ENCODE measurements around the gene LILRB4.
"Not testable (repeated sequence)": the region's sequence is repeated elsewhere in the genome, so short reads cannot be mapped to it uniquely, and the experiment has no call there.

The LILRB4 gene

GRCh38 chr19:54650108-54650655 lies 12.6 kb upstream of the LILRB4 start:
- no peak for DNase-seq (ENCODE audit: low read depth)

DNA sequence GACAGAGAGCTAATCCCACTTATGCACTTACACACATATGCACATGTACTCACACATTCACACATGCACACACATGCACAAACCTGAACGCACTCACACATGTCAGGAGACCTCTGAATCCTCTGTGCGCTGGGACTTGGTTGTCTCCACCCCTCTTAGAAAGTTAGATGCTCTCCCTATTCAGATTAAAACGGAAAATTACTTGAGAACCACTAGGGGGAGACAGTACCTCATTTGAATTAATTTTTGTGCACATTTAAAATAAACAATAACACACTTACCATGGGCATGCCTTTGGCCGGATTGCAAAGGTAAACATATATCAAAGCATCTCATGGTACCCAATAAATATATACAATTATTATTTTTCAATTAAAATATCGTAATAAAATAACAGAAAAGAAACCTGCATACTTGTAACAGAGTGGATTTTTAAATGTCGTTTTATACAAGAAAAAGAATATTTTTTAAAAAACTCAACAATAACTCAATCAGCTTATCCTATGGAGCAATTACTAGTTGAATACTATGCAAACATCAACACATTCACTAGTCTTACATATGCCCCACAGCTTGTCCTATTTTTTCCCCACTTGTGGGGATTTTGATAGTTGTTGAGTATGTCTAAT lies 9.5 kb upstream of the LILRB4 start:
- no peak for DNase-seq (ENCODE audit: low read depth)

DNA sequence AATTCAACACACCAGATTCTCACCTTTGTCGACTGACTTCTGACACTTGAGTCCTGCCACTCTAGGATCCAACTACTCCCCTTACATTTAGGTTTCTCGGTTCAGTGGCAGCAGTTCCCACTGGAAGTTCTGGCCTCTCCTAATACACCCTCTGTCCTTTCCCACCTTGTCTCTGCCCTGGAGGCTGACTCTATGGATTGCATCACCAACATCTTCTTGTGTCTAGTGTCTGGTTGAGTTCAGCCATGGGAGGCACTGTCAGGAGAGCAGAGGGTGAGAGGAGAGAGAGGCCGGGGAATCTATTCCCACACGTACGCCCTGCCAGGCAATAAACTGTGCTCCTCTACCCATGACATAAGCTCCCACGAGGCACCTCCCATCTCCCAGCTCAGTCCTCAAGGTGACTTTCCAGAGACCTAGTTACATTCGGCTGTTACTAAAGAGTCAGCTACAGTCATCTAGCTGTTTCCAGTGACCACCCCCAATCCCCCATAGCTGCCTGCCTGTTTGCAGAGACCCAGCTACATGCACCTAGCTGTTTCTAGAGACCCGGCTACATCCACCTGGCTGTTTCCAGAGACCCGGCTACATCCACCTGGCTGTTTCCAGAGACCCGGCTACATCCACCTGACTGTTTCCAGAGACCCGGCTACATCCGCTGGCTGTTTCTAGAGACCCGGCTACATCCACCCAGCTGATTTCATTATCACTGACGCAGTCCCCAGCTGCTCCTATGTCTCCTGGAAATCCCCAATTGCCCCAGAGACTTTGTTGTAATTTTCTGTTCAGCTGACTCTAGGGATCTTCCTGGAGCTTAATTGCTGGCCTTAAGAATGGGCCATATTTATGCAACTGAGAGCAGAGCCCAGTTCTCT lies 8.1 kb upstream of the LILRB4 start:
- no peak for DNase-seq (ENCODE audit: low read depth)

DNA sequence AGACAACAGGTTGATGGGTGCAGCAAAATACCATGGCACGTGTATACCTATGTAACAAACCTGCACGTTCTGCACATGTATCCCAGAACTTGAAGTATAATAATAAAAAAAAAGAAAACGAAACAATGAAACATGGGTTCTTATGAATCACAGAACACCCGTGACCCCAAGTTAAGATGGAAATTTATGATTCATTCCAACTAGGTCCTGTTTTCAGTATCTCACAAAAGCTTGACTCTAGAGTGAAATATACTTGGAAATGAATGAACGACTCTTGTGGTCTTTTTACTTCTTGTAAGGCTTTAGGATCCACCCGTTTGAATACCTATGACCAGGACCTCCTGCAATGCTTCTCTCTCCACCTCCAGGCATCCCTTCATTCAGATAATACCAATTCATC lies 3.5 kb upstream of the LILRB4 start:
- no peak for DNase-seq (ENCODE audit: low read depth)

GRCh38 chr19:54660306-54660705 lies 2.5 kb upstream of the LILRB4 start:
- no peak for DNase-seq (ENCODE audit: low read depth)

DNA sequence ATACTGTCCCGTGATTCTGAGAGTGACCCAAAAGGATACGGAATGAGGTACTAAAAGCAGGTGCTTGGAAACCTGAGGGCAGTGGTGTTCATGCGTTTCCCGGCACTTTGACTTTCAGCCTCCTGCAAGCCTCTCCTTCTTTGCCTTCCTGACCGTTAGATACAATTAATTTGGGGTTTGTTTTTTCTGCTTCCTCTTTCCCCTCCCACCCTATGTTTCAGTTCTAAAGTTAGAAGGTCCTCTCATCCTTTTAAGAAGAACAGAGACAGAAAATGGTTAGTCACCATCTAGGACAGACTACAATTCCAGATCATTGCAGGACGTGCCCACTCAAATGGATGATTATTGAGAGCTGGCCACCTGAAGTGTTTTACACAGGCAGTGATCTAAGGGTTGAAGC lies 1.8 kb upstream of the LILRB4 start:
- DNase-seq (ENCODE audit: low read depth): no peak

DNA sequence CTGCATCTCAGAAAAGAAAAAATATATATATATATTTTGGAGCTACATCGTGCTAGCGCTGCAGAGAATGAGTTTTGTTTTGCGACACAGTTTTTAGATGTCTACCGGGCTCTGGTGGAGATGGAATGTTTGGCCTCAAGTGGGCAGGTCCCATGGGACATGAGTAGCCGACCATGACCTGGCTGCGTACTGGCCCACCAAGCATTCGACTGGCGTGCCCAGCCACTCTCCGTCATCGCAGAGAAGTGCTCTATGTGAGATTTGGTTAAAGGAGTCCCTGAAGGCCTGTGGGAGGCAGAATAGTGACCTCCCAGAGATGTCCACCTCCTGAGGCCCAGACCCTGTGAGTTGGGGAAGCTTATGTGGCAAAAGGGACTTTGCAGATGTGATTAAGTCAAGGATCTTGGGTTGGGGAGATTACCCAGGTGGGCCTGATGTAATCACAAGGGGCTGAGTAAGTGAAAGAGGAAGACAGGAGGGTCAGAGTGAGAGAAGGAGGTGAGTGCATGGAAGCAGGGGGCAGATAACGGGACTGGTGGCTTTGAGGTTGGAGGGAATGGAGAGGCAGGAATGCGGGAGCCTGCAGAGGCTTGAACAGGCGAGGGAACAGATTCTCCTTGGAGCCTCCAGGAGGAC lies 821 bp upstream of the LILRB4 start:
- no peak for DNase-seq (ENCODE audit: low read depth)

- no peak for DNase-seq (ENCODE audit: low read depth)
These were observed 2.7 kb downstream of the LILRB4 start for GRCh38 chr19:54665530-54665929.

- DNase-seq (ENCODE audit: low read depth): no peak
These were observed 4.4 kb downstream of the LILRB4 start for GRCh38 chr19:54667217-54667616.

- DNase-seq (ENCODE audit: low read depth): no peak
These were observed 5.6 kb downstream of the LILRB4 start for GRCh38 chr19:54668353-54668752.

DNA sequence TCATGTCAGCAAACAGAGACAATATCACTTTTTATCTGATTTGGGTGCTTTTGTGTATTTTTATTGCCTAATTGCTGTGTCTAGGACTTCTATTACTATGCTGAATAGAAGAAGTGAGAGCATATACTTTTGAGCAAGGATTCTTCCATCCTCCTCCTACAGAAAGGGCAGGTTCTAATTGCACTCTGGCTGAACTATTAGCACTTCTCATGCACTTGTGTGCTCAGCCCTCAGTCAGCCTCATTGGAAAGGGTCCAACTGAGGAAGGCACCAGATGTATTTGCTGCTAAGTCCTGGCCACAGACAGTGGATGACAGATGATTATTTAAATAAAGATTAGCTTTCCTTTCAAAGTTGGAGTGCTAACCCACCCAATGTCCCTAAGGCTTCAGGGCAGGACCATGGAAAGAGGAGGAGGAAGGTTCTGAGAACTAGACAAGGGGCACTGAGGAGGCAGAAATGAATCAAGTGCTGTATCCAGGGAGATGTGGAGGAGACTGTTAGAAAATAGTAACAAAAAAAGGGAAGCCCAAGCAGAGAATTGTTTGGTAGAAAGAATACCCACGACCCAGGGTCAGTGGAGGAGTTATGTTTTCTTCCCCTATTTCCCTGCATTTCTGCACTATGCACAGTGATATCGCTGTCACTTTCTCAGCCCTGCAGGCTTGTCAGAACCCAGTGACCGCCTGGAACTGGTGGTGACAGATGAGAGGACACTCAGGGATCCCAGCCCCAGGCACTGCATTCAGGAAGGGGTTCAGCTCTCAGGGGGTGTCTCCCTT lies 8.0 kb downstream of the LILRB4 start:
- no peak for DNase-seq (ENCODE audit: low read depth)

DNA sequence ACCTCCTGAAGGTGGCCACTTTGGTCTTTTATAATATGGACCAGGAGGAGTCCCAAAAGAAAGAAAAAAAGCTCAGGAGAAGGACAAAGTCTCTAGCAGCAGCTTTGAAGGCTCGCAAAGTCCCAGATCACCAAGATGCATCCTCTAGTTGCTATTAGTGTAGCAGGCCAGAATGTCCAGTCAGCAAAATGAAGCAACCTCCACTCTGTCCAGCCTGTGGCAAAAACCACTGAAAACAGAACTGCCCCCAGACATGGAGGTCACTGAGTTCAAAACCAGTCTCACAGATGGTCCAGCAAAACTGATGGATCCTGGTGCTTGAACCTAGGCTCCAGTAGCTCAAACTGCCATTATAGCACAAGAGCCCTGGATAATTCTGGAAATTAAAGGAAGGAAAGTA lies 10.4 kb downstream of the LILRB4 start:
- no peak for DNase-seq (ENCODE audit: low read depth)

GRCh38 chr19:54674021-54674617 lies 11.3 kb downstream of the LILRB4 start:
- DNase-seq (ENCODE audit: low read depth): no peak

- not testable (repeated sequence) for DNase-seq (ENCODE audit: low read depth)
These were observed 13.5 kb downstream of the LILRB4 start for GRCh38 chr19:54676210-54676834.

DNA sequence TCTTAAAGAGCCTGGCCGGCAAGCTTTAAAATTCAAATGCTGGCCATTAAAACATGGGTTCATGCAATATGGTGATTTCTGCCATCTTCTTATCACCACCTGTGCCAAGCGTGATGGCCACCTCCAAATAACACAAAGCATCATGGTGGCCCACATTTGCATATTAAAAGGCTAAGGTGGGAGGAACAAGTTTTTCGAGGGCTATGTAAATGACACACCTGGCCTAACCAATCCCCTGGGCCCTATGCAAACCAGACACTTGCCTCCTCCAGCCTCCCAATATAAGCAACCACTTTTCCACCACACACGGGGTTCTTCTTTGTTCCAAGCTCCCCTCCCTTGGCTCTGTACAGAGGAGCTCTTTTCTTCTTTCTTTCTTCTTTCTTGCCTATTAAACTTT lies 14.4 kb downstream of the LILRB4 start:
- DNase-seq (ENCODE audit: low read depth): no peak

- not testable (repeated sequence) for DNase-seq (ENCODE audit: low read depth)
These were observed 18.8 kb downstream of the LILRB4 start for GRCh38 chr19:54681596-54681995.

DNA sequence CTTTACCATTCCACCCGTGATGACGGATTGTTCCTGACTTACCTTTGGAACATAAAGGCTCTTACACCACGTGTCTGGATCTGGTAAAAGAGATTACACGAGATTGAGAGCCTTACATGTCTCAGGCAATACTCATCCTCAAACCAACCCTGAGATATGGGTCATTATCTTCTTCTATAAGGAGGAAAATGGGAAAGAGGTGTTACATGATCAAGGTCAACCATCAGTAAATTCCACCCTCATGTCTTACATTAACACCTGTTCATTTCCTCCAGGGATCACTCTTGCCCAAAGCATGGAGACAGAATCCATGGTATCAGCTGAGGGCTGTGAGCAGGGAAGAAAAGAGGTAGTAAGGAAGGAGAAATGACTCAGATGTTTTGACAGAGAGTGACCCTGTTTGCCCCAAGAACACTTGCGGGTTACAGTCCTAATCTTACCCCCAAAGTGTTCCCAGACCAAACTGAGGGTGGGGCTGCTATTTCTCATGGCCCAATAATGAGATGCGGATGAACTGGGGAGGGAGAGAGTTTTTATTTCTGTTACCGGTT lies 19.6 kb downstream of the LILRB4 start:
- DNase-seq (ENCODE audit: low read depth): no peak

GRCh38 chr19:54684527-54684926 lies 21.7 kb downstream of the LILRB4 start:
- DNase-seq (ENCODE audit: low read depth): no peak

DNA sequence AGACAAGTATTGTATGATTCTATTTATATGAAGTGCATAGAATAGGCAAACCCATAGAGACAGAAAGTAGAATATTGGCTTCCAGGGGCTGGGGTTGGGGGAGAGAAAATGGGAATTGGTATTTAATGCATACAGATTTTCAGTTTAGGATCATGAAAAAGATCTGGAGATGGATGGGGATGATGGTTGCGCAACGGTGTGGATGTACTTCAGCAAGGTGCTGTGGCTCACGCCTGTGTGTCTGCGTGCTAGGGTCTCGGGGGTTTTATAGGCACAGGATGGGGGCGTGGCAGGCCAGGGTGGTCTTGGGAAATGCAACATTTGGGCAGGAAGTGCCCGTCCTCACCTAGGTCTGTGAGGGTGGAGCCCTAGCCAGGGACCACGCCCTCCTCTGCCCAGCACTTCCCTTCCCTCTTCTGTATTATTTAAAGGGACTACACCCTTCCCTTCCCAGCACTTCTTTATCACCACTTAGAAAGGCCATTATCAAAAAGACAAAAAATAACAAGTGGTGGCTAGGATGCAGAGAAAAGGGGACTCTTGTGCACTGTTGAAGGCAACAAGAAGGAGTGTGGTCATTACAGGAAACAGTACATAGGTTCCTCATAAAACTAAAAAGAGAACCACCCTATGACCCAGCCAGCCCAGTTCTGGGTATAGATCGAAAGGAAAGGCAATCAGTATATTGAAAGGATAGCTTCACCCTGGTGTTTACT lies 29.0 kb downstream of the LILRB4 start:
- no peak for DNase-seq (ENCODE audit: low read depth)

GRCh38 chr19:54692298-54692615 lies 29.5 kb downstream of the LILRB4 start:
- DNase-seq (ENCODE audit: low read depth): no peak

All from stimulated activated CD4-positive, alpha-beta T cell treated with anti-CD3 and anti-CD28 coated beads, Interleukin-2, amount 100 ng/mL, for 4 hours (primary cell).